SK-MEL-5 (cell line): ENCODE results near the gene PIPOX. TPM values are rescaled to one million over a fixed set of nuclear protein-coding genes. Genes with fewer than 3 reads are reported as not detected.

Experiments
- total RNA-seq: library from RNA; depleted of rRNA; stranded (reverse); fragments of >200 nt; shearing (Covaris generic); gene quantifications from 2 replicates; pipeline ENCODE4 v1.2.3, GENCODE V29; 2014; rRNA removed

PIPOX gene
- total RNA-seq, 1 experiment from 2014 or later: 0.21 TPM

Other genes with a start within 250 kb of the PIPOX start
- 11.3 and 14.7 TPM in 2 replicates for gene FAM222B, start 200.4 kb upstream of the PIPOX start, total RNA-seq
- gene ERAL1, start 188.1 kb upstream of the PIPOX start, total RNA-seq: 23.8 and 35.7 TPM in 2 replicates
- 12.6 and 12.8 TPM in 2 replicates for gene FLOT2, start 145.4 kb upstream of the PIPOX start, total RNA-seq
- gene DHRS13, start 140.1 kb upstream of the PIPOX start, total RNA-seq: 21.8 and 23.8 TPM in 2 replicates
- 9.5 and 12.7 TPM in 2 replicates for gene PHF12, start 91.6 kb upstream of the PIPOX start, total RNA-seq
- not detected in 2 replicates for gene SEZ6, start 37.1 kb upstream of the PIPOX start, total RNA-seq
- gene MYO18A, start 137.3 kb downstream of the PIPOX start, total RNA-seq: 14.9 and 16.3 TPM in 2 replicates
- not detected in 2 replicates for gene CRYBA1, start 203.7 kb downstream of the PIPOX start, total RNA-seq